SK-N-SH treated with all-trans-retinoic acid at 6 μM for 48 hours (cell line): ENCODE results near the gene RASIP1.

Source experiments
- ATAC-seq: fragments of 200-7000 bp; cut with Tn5 transposase; 3 replicates; pipeline ENCODE4 v1.9.1; 2020; ENCODE audit warnings: mild to moderate bottlenecking, moderate library complexity
- ARNTL ChIP-seq: fragments of 450-650 bp; formaldehyde crosslinking; IDR thresholded peaks from 2 replicates; pipeline ENCODE4 v1.5.0; 2020; ENCODE audit warnings: low read depth, mild to moderate bottlenecking, moderate library complexity, borderline replicate concordance
- BACH2 ChIP-seq: fragments of 250-450 bp; sonication (Bioruptor Pico); IDR thresholded peaks from 2 replicates; pipeline ENCODE4 v1.9.0; 2021; ENCODE audit warnings: mild to moderate bottlenecking, borderline replicate concordance
- CSDC2 ChIP-seq: fragments of 250-450 bp; sonication (Bioruptor Pico); IDR thresholded peaks from 2 replicates; pipeline ENCODE4 v1.5.0; 2020; ENCODE audit warnings: mild to moderate bottlenecking, moderate library complexity
- ESRRG ChIP-seq: fragments of 250-450 bp; sonication (Bioruptor Pico); IDR thresholded peaks from 2 replicates; pipeline ENCODE4 v1.6.1; 2021; ENCODE audit warnings: mild to moderate bottlenecking
- GLIS3 ChIP-seq: fragments of 250-450 bp; sonication (Bioruptor Pico); IDR thresholded peaks from 2 replicates; pipeline ENCODE4 v1.5.0; 2020; ENCODE audit warnings: mild to moderate bottlenecking, moderate library complexity
- ISL1 ChIP-seq: fragments of 250-450 bp; sonication (Bioruptor Pico); IDR thresholded peaks from 2 replicates; pipeline ENCODE4 v2.1.2; 2022; ENCODE audit warnings: mild to moderate bottlenecking, moderate library complexity
- OSR1 ChIP-seq: fragments of 250-450 bp; sonication (Bioruptor Pico); IDR thresholded peaks from 2 replicates; pipeline ENCODE4 v1.8.0; 2022; ENCODE audit warnings: moderate library complexity, mild to moderate bottlenecking, inconsistent platforms
- PPARA ChIP-seq: fragments of 250-450 bp; sonication (Bioruptor Pico); IDR thresholded peaks from 2 replicates; pipeline ENCODE4 v1.5.0; 2020; ENCODE audit warnings: mild to moderate bottlenecking, borderline replicate concordance
- RARB ChIP-seq: fragments of 250-450 bp; sonication (Bioruptor Pico); IDR thresholded peaks from 2 replicates; pipeline ENCODE4 v1.8.0; 2021; ENCODE audit warnings: mild to moderate bottlenecking, moderate library complexity
- SNAI2 ChIP-seq: fragments of 250-450 bp; sonication (Bioruptor Pico); IDR thresholded peaks from 2 replicates; pipeline ENCODE4 v1.5.0; 2020; ENCODE audit warnings: mild to moderate bottlenecking, moderate library complexity
- TCF4 ChIP-seq: fragments of 250-450 bp; sonication (Bioruptor Pico); IDR thresholded peaks from 2 replicates; pipeline ENCODE4 v1.8.0; 2021; ENCODE audit warnings: mild to moderate bottlenecking, moderate library complexity, borderline replicate concordance
- TOX ChIP-seq: fragments of 250-450 bp; sonication (Bioruptor Pico); IDR thresholded peaks from 2 replicates; pipeline ENCODE4 v1.8.0; 2021; ENCODE audit warnings: mild to moderate bottlenecking, moderate library complexity, borderline replicate concordance
- ZC3H10 ChIP-seq: fragments of 250-450 bp; sonication (Bioruptor Pico); IDR thresholded peaks from 2 replicates; pipeline ENCODE4 v1.5.1; 2021; ENCODE audit warnings: mild to moderate bottlenecking, moderate library complexity
- ZFP3 ChIP-seq: fragments of 250-450 bp; sonication (Bioruptor Pico); IDR thresholded peaks from 2 replicates; pipeline ENCODE4 v1.5.0; 2020; ENCODE audit warnings: mild to moderate bottlenecking, moderate library complexity
- ZFP30 ChIP-seq: fragments of 450-650 bp; formaldehyde crosslinking; IDR thresholded peaks from 2 replicates; pipeline ENCODE4 v1.5.0; 2022; ENCODE audit warnings: mild to moderate bottlenecking, moderate library complexity
- ZNF565 ChIP-seq: fragments of 450-650 bp; formaldehyde crosslinking; conservative IDR thresholded peaks from 2 replicates; pipeline ENCODE4 v1.5.0; 2020; ENCODE audit warnings: low read depth, mild to moderate bottlenecking, moderate library complexity
- ZNF8 ChIP-seq: fragments of 450-650 bp; formaldehyde crosslinking; IDR thresholded peaks from 2 replicates; pipeline ENCODE4 v1.5.0; 2020; ENCODE audit warnings: mild to moderate bottlenecking, moderate library complexity
- TF ChIP-seq, protein P1 (sequence below): fragments of 250-450 bp; sonication (Bioruptor Pico); IDR thresholded peaks from 2 replicates; pipeline ENCODE4 v1.5.1; 2020; ENCODE audit warnings: low read depth, mild to moderate bottlenecking, moderate library complexity
- TF ChIP-seq, protein P2 (sequence below): fragments of 250-450 bp; sonication (Bioruptor Pico); IDR thresholded peaks from 2 replicates; pipeline ENCODE4 v1.8.0; 2020; ENCODE audit warnings: mild to moderate bottlenecking, moderate library complexity, borderline replicate concordance
- TF ChIP-seq, protein P3 (sequence below): fragments of 250-450 bp; sonication (Bioruptor Pico); IDR thresholded peaks from 2 replicates; pipeline ENCODE4 v1.5.0; 2020; ENCODE audit warnings: mild to moderate bottlenecking, moderate library complexity
- TF ChIP-seq, protein P4 (sequence below): fragments of 250-450 bp; sonication (Bioruptor Pico); IDR thresholded peaks from 2 replicates; pipeline ENCODE4 v1.5.1; 2021; ENCODE audit warnings: mild to moderate bottlenecking, moderate library complexity
- TF ChIP-seq, protein P5 (sequence below): fragments of 250-450 bp; sonication (Bioruptor Pico); IDR thresholded peaks from 2 replicates; pipeline ENCODE4 v1.8.0; 2021; ENCODE audit warnings: low read depth, mild to moderate bottlenecking, moderate library complexity, borderline replicate concordance

RASIP1 gene

DNA sequence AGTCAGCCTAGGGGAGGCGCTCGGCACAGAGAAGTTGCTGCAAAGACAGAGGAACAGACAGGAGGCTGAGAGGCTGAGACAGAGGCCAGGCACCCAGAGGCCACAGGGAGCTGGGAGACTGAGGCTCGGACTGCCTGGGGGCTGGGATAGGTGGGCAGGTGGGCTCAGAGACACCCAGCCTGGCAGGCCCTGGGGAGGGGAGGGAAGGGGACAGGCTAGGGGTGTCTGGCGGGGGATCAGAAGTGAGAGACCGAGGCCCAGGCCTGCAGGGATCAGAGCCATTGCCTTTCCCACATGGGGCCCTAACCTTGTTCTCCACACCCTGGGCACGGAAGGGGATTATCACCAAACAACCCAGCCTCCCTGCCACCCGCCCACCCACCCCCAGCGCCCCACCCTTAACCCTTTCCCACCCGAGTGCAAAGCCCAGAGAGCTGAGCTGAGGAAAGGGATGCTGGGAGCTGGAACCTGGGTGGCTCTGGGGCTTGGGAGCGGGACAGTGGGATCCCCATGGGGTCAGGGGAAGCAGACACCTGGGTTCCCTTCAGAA lies 68.9 kb downstream of the RASIP1 start:
- TF ChIP-seq ISL1 (CRISPR knock-in tag) (no peak), PPARA (CRISPR knock-in tag) (no peak), ZFP3 (CRISPR knock-in tag) (no peak), TOX (CRISPR knock-in tag) (no peak), ARNTL (CRISPR knock-in tag) (no peak), BACH2 (CRISPR knock-in tag) (no peak), ESRRG (CRISPR knock-in tag) (no peak), RARB (CRISPR knock-in tag) (no peak), ZNF565 (CRISPR knock-in tag) (no peak), ZNF8 (CRISPR knock-in tag) (no peak), ZFP30 (CRISPR knock-in tag) (no peak), CSDC2 (CRISPR knock-in tag) (no peak), GLIS3 (no peak), SNAI2 (CRISPR knock-in tag) (no peak), TCF4 (no peak)
- TF ChIP-seq, protein P1, sequence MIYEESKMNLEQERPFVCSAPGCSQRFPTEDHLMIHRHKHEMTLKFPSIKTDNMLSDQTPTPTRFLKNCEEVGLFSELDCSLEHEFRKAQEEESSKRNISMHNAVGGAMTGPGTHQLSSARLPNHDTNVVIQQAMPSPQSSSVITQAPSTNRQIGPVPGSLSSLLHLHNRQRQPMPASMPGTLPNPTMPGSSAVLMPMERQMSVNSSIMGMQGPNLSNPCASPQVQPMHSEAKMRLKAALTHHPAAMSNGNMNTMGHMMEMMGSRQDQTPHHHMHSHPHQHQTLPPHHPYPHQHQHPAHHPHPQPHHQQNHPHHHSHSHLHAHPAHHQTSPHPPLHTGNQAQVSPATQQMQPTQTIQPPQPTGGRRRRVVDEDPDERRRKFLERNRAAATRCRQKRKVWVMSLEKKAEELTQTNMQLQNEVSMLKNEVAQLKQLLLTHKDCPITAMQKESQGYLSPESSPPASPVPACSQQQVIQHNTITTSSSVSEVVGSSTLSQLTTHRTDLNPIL: no peak
- TF ChIP-seq, protein P2, sequence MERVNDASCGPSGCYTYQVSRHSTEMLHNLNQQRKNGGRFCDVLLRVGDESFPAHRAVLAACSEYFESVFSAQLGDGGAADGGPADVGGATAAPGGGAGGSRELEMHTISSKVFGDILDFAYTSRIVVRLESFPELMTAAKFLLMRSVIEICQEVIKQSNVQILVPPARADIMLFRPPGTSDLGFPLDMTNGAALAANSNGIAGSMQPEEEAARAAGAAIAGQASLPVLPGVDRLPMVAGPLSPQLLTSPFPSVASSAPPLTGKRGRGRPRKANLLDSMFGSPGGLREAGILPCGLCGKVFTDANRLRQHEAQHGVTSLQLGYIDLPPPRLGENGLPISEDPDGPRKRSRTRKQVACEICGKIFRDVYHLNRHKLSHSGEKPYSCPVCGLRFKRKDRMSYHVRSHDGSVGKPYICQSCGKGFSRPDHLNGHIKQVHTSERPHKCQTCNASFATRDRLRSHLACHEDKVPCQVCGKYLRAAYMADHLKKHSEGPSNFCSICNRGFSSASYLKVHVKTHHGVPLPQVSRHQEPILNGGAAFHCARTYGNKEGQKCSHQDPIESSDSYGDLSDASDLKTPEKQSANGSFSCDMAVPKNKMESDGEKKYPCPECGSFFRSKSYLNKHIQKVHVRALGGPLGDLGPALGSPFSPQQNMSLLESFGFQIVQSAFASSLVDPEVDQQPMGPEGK (CRISPR knock-in tag): no peak
- TF ChIP-seq, protein P3, sequence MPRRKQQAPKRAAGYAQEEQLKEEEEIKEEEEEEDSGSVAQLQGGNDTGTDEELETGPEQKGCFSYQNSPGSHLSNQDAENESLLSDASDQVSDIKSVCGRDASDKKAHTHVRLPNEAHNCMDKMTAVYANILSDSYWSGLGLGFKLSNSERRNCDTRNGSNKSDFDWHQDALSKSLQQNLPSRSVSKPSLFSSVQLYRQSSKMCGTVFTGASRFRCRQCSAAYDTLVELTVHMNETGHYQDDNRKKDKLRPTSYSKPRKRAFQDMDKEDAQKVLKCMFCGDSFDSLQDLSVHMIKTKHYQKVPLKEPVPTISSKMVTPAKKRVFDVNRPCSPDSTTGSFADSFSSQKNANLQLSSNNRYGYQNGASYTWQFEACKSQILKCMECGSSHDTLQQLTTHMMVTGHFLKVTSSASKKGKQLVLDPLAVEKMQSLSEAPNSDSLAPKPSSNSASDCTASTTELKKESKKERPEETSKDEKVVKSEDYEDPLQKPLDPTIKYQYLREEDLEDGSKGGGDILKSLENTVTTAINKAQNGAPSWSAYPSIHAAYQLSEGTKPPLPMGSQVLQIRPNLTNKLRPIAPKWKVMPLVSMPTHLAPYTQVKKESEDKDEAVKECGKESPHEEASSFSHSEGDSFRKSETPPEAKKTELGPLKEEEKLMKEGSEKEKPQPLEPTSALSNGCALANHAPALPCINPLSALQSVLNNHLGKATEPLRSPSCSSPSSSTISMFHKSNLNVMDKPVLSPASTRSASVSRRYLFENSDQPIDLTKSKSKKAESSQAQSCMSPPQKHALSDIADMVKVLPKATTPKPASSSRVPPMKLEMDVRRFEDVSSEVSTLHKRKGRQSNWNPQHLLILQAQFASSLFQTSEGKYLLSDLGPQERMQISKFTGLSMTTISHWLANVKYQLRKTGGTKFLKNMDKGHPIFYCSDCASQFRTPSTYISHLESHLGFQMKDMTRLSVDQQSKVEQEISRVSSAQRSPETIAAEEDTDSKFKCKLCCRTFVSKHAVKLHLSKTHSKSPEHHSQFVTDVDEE (CRISPR knock-in tag): no peak
- TF ChIP-seq, protein P4, sequence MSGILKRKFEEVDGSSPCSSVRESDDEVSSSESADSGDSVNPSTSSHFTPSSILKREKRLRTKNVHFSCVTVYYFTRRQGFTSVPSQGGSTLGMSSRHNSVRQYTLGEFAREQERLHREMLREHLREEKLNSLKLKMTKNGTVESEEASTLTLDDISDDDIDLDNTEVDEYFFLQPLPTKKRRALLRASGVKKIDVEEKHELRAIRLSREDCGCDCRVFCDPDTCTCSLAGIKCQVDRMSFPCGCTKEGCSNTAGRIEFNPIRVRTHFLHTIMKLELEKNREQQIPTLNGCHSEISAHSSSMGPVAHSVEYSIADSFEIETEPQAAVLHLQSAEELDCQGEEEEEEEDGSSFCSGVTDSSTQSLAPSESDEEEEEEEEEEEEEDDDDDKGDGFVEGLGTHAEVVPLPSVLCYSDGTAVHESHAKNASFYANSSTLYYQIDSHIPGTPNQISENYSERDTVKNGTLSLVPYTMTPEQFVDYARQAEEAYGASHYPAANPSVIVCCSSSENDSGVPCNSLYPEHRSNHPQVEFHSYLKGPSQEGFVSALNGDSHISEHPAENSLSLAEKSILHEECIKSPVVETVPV (CRISPR knock-in tag): no peak
- TF ChIP-seq, protein P5, sequence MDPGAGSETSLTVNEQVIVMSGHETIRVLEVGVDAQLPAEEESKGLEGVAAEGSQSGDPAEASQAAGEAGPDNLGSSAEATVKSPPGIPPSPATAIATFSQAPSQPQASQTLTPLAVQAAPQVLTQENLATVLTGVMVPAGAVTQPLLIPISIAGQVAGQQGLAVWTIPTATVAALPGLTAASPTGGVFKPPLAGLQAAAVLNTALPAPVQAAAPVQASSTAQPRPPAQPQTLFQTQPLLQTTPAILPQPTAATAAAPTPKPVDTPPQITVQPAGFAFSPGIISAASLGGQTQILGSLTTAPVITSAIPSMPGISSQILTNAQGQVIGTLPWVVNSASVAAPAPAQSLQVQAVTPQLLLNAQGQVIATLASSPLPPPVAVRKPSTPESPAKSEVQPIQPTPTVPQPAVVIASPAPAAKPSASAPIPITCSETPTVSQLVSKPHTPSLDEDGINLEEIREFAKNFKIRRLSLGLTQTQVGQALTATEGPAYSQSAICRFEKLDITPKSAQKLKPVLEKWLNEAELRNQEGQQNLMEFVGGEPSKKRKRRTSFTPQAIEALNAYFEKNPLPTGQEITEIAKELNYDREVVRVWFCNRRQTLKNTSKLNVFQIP (CRISPR knock-in tag): no peak
- TF ChIP-seq, all 23 proteins: peak for 0
- no peak for ATAC-seq

DNA sequence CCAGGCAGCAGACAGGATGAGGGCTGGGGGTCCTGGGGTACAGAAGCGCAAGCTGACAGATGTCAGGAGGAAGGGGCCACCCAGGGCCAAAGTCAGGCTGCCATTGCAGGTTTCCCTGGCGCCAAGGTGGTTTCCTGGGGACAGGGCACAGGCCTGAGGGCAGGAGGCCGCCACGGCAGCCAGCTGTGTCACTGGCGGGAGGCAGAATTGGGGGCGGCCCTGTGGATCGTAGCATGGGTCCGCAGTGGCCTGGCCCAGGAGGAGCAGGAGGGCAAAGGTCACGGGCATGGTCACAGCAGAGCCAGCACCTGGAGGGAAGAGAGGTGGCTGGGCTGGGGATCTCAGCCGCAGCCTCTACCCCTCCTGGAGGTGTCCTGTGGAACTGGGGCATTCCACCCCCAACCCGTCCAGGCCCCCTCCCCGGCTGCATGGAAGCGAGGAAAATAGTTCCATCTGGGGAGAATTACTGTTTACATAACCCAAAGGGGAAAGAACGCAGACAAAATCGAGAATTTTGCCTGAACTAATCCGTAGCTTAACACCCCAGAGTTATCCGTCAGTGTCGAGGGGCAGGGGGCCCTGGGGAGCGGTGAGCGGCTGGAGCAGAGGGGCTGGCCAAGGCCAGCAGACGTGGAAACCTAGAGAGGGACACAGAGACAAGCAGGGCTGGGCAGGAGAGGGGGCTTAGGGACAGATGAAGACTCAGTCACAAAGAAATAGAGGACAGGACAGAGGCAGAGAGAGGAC lies 69.5 kb downstream of the RASIP1 start:
- ATAC-seq: no peak
- TF ChIP-seq ZNF565 (CRISPR knock-in tag): no peak
- no peak for TF ChIP-seq TCF4
- no peak for TF ChIP-seq ISL1 (CRISPR knock-in tag)
- TF ChIP-seq, protein P1: no peak
- no peak for TF ChIP-seq OSR1 (CRISPR knock-in tag)
- no peak for TF ChIP-seq ZC3H10 (CRISPR knock-in tag)
- TF ChIP-seq TOX (CRISPR knock-in tag): no peak
- TF ChIP-seq, protein P5 (CRISPR knock-in tag): no peak
- TF ChIP-seq ZFP30 (CRISPR knock-in tag): no peak
- TF ChIP-seq CSDC2 (CRISPR knock-in tag): no peak
- no peak for TF ChIP-seq ZFP3 (CRISPR knock-in tag)
